ENCODE measurements around the gene BICDL2.

- TF ChIP-seq EP300 (conservative IDR thresholded peaks at IDR 0.05; ENCODE audit: poor library complexity, severe bottlenecking) (no peak), CTCF (IDR thresholded peaks at IDR 0.05; ENCODE audit: poor library complexity, severe bottlenecking) (no peak), SMC3 (conservative IDR thresholded peaks at IDR 0.05; ENCODE audit: poor library complexity) (no peak), POLR2AphosphoS5 (IDR thresholded peaks at IDR 0.05) (no peak), TAF1 (IDR thresholded peaks at IDR 0.05; ENCODE audit: low read depth) (no peak), REST (IDR thresholded peaks at IDR 0.05; ENCODE audit: borderline replicate concordance) (no peak), MXI1 (conservative IDR thresholded peaks at IDR 0.05; ENCODE audit: poor library complexity, severe bottlenecking) (no peak)
Measured at GRCh38 chr16:3035972-3036725, 595 bp downstream of the BICDL2 start.
